ENCODE measurements around the gene EHMT1. TPM values are rescaled to one million over a fixed set of nuclear protein-coding genes. Genes with fewer than 3 reads are reported as not detected.

Gene EHMT1
- total RNA-seq (2014; rRNA removed; shearing (Covaris generic)) (143 and 145 TPM in 2 replicates), total RNA-seq (2022) (291 and 295 TPM in 2 replicates), Bru-seq, nascent RNA (percentile 86 among the genes with signal in this experiment), BruChase-seq, experiment 1, labeled RNA remaining after a 6-hour chase (percentile 92 among the genes with signal in this experiment), BruChase-seq, experiment 2, labeled RNA remaining after a 2-hour chase (percentile 89 among the genes with signal in this experiment)
- long read RNA-seq, full-length matches to known transcripts, result 47 of 311 reads
- long read RNA-seq, partial matches to known transcripts, result 99 of 311 reads
- long read RNA-seq, other reads (novel, unspliced or antisense), result 165 of 311 reads

DNA sequence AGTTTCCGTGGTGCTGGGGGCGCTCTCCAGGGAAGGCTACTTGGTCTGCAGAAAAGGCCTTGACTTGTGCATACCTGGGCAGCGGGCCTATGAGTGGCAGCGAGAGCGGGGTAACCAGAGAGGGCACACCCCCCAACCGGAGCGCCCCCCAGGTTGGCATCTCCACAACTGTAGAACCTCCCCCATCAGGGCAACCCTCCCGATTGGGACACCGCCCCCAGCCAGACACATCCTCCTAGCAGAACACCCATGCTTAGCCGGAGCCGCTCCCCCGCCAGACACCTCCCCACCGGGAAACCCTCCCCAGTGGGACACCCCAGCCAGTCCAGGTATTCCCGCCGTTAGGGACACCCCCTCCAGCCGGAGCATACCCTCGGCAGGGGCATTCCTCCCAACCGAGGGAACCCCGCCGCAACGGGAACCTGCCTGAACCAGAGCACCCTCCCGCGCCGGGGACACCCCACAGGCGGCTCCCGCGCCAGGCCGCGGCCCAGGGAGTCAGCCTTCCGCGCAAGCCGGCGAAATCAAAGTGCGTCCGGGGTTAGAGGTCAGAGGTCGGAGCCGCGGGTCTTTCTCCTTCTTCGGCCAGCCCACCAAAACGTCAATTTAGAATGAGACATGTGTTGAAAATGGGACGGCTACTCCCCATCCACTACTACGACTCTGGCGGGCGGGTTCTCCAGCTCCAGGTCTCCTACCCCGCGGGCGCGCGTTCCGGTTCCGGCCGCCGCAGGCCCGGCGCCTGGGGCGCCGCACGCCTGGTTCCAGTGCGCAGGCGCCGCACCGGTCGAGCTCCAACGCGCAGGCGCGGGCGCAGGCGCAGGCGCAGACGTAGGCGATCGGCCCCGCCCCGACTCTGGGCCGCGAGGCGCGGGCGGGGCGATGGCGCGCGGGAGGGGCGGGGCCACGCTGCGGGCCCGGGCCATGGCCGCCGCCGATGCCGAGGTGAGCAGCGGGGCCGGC is at the start of gene EHMT1:
Gene EHMT1, plus strand, starts transcription at position 901 of the 963 bp plus-strand sequence. Its CDS starts 24 bp downstream, at position 925.
- peak within 1 kb of the TSS; percentile 95 for H3K4me2 ChIP-seq (ENCODE audit: low read length)
- intact Hi-C loops (cut with micrococcal nuclease; ENCODE audit: unreplicated experiment), result no loop called here
- peaks cover 70% of the 10 kb centered on the region for H3K36me3 ChIP-seq (ENCODE audit: insufficient read depth, low read length)
- peaks cover 44% of the 10 kb centered on the region for H3K4me1 ChIP-seq (ENCODE audit: insufficient read depth, low read length, poor library complexity, severe bottlenecking)
- peak within 1 kb of the TSS; percentile 94 for H3K4me3 ChIP-seq (ENCODE audit: low read depth, low read length, poor library complexity, severe bottlenecking)
- peak within 1 kb of the TSS; percentile 12; the same call in 1 of the 2 replicates for H2AFZ ChIP-seq (ENCODE audit: low read length)
- peaks cover 10% of the 10 kb centered on the region; the same call in 1 of the 2 replicates for H4K20me1 ChIP-seq (ENCODE audit: insufficient read depth, low read length)
- peaks cover 65% of the 10 kb centered on the region for H3K79me2 ChIP-seq (ENCODE audit: insufficient read depth, low read depth, low read length)
- TSS peak; percentile 77 for BruUV-seq (replicated peaks)
- peak within 1 kb of the TSS; percentile 81 for H3K27ac ChIP-seq (ENCODE audit: low read depth, low read length, poor library complexity, severe bottlenecking)
- DNase-seq (ENCODE audit: low spot score), result peak; percentile 92
- CTCF ChIA-PET (ENCODE audit: unreplicated experiment), result no interaction called here
- no peaks in the 10 kb centered on the region for H3K9me2 ChIP-seq (ENCODE audit: insufficient read depth, low read length)
- no peaks in the 10 kb centered on the region for H3K9me3 ChIP-seq (ENCODE audit: low read length)
- no peak for TF ChIP-seq EZH2phosphoT487 (IDR thresholded peaks at IDR 0.05; ENCODE audit: borderline replicate concordance, low read depth, low read length)
- TF ChIP-seq, protein P1, sequence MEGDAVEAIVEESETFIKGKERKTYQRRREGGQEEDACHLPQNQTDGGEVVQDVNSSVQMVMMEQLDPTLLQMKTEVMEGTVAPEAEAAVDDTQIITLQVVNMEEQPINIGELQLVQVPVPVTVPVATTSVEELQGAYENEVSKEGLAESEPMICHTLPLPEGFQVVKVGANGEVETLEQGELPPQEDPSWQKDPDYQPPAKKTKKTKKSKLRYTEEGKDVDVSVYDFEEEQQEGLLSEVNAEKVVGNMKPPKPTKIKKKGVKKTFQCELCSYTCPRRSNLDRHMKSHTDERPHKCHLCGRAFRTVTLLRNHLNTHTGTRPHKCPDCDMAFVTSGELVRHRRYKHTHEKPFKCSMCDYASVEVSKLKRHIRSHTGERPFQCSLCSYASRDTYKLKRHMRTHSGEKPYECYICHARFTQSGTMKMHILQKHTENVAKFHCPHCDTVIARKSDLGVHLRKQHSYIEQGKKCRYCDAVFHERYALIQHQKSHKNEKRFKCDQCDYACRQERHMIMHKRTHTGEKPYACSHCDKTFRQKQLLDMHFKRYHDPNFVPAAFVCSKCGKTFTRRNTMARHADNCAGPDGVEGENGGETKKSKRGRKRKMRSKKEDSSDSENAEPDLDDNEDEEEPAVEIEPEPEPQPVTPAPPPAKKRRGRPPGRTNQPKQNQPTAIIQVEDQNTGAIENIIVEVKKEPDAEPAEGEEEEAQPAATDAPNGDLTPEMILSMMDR (conservative IDR thresholded peaks at IDR 0.05; ENCODE audit: low read length), result peak; percentile 43; the same call in 1 of the 2 replicates
- POLR2A ChIA-PET, result interaction anchor here (1.0 to 2.2 kb wide), 5 partner anchors 10 to 58 kb away, joined by 3 to 10 read pairs (median 5); no protein-coding TSS in a partner anchor

DNA sequence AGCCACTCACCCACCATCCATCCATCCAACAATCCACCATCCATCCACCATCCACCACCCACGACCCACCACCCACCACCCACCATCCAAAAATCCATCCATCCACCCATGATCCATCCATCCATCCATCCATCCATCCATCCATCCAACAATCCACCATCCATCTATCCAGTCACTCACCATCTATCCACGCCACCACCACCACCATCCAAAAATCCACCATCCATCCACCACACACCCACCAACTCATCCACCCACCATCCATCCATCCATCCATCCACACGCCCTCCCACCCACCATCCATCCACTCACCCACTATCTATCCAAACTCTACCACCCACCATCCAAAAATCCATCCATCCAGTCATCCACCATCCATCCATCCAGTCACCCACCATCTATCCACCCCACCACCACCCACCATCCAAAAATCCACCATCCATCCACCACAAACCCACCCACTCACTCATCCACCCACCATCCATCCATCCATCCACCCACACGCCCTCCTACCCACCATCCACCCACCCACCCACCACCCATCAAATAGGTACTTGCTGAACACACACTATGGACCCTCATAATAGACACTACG is 49.1 kb upstream of the EHMT1 start:
- H3K4me2 ChIP-seq (ENCODE audit: low read length), result no peak overlapping the region
- H2AFZ ChIP-seq (ENCODE audit: low read length), result no peak overlapping the region
- peaks cover 6% of the 10 kb centered on the region; the same call in 1 of the 2 replicates for H3K9me3 ChIP-seq (ENCODE audit: low read length)
- no peak overlapping the region for H3K27ac ChIP-seq (ENCODE audit: low read depth, low read length, poor library complexity, severe bottlenecking)
- DNase-seq (ENCODE audit: low spot score), result no peak
- no TSS peak for BruUV-seq (replicated peaks)
- H3K36me3 ChIP-seq (ENCODE audit: insufficient read depth, low read length), result peaks cover 61% of the 10 kb centered on the region
- H4K20me1 ChIP-seq (ENCODE audit: insufficient read depth, low read length), result 0 out of 2 replicates have a peak, but pooled peaks cover 3% of the 10 kb centered on the region
- peaks cover 15% of the 10 kb centered on the region for H3K79me2 ChIP-seq (ENCODE audit: insufficient read depth, low read depth, low read length)
- TF ChIP-seq, protein P1 (conservative IDR thresholded peaks at IDR 0.05; ENCODE audit: low read length), result no peak
- no peak for TF ChIP-seq EZH2phosphoT487 (IDR thresholded peaks at IDR 0.05; ENCODE audit: borderline replicate concordance, low read depth, low read length)
- CTCF ChIA-PET (ENCODE audit: unreplicated experiment), result no interaction called here
- POLR2A ChIA-PET, result no interaction called here
- intact Hi-C loops (cut with micrococcal nuclease; ENCODE audit: unreplicated experiment), result no loop called here
- no peak overlapping the region for H3K4me3 ChIP-seq (ENCODE audit: low read depth, low read length, poor library complexity, severe bottlenecking)
- H3K4me1 ChIP-seq (ENCODE audit: insufficient read depth, low read length, poor library complexity, severe bottlenecking), result peaks cover 3% of the 10 kb centered on the region
- H3K9me2 ChIP-seq (ENCODE audit: insufficient read depth, low read length), result no peaks in the 10 kb centered on the region
